Activated CD4-positive, alpha-beta T cell treated with anti-CD3 and anti-CD28 coated beads for 4 hours (primary cell): Measurements from ENCODE around the gene CCNYL1.
A peak's percentile ranks its signal among the peaks of the same experiment; 100 is the strongest.
"Not testable (repeated sequence)": the region's sequence is repeated elsewhere in the genome, so short reads cannot be mapped to it uniquely, and the experiment has no call there.

Source experiments
- DNase-seq, 2 donors: peaks; one replicate each; pipeline ENCODE4 v3.0.0-alpha.2; 2020

Gene CCNYL1

GRCh38 chr2:207735513-207735859 lies 24.0 kb downstream of the CCNYL1 start:
- DNase-seq = not testable (repeated sequence)

- DNase-seq = no peak
Observed at GRCh38 chr2:207743514-207743913, 32.1 kb downstream of the CCNYL1 start.

- no peak for DNase-seq
Observed at GRCh38 chr2:207744050-207744449, 32.6 kb downstream of the CCNYL1 start.

- DNase-seq = no peak
Observed at GRCh38 chr2:207744451-207744850, 33.0 kb downstream of the CCNYL1 start.

GRCh38 chr2:207746131-207746530 lies 34.7 kb downstream of the CCNYL1 start:
- DNase-seq = peak; percentile 11 to 35

GRCh38 chr2:207747653-207748560 lies 36.5 kb downstream of the CCNYL1 start:
- no peak for DNase-seq

GRCh38 chr2:207748993-207749392 lies 37.6 kb downstream of the CCNYL1 start:
- no peak for DNase-seq

GRCh38 chr2:207749873-207750272 lies 38.4 kb downstream of the CCNYL1 start:
- DNase-seq = no peak

- no peak for DNase-seq
Observed at GRCh38 chr2:207750345-207750744, 38.9 kb downstream of the CCNYL1 start.

GRCh38 chr2:207750876-207751275 lies 39.4 kb downstream of the CCNYL1 start:
- no peak for DNase-seq

GRCh38 chr2:207753688-207754087 lies 42.2 kb downstream of the CCNYL1 start:
- not testable (repeated sequence) for DNase-seq

- no peak for DNase-seq
Observed at GRCh38 chr2:207754498-207755383, 43.3 kb downstream of the CCNYL1 start.

- DNase-seq = no peak
Observed at GRCh38 chr2:207758025-207758424, 46.6 kb downstream of the CCNYL1 start.

- no peak for DNase-seq
Observed at GRCh38 chr2:207759890-207760289, 48.5 kb downstream of the CCNYL1 start.

- DNase-seq = no peak
Observed at GRCh38 chr2:207760453-207760852, 49.0 kb downstream of the CCNYL1 start.

GRCh38 chr2:207761426-207761825 lies 50.0 kb downstream of the CCNYL1 start:
- DNase-seq = not testable (repeated sequence)

GRCh38 chr2:207762146-207762545 lies 50.7 kb downstream of the CCNYL1 start:
- no peak for DNase-seq

- DNase-seq = no peak
Observed at GRCh38 chr2:207763303-207763917, 52.0 kb downstream of the CCNYL1 start.

- DNase-seq = no peak
Observed at GRCh38 chr2:207764096-207764630, 52.7 kb downstream of the CCNYL1 start.

- DNase-seq = no peak
Observed at GRCh38 chr2:207765547-207765946, 54.1 kb downstream of the CCNYL1 start.

- DNase-seq = no peak
Observed at GRCh38 chr2:207766041-207766551, 54.7 kb downstream of the CCNYL1 start.

GRCh38 chr2:207766697-207767460 lies 55.4 kb downstream of the CCNYL1 start:
- DNase-seq = no peak
